Chondrocyte (in vitro differentiated cells): ENCODE results near the gene JAK3. TPM values are rescaled to one million over a fixed set of nuclear protein-coding genes. Genes with fewer than 3 reads are reported as not detected.

Source experiments
- DNase-seq: peaks from one replicate; pipeline ENCODE4 v3.0.0; 2021; ENCODE audit warnings: mixed read lengths, low spot score
- H3K27ac Mint-ChIP-seq: one replicate; pipeline ENCODE4 v1.8.0; 2021; ENCODE audit warnings: mild to moderate bottlenecking, moderate library complexity, mixed read lengths; ENCODE audit not compliant: unreplicated experiment
- H3K27me3 Mint-ChIP-seq: 2 replicates; pipeline ENCODE4 v1.8.0; 2021; ENCODE audit warnings: low read depth, mixed read lengths
- H3K36me3 Mint-ChIP-seq: 2 replicates; pipeline ENCODE4 v1.8.0; 2021; ENCODE audit warnings: low read depth, mixed read lengths
- H3K4me1 Mint-ChIP-seq: 2 replicates; pipeline ENCODE4 v1.8.0; 2021; ENCODE audit warnings: low read depth, mild to moderate bottlenecking, mixed read lengths
- H3K4me3 Mint-ChIP-seq: one replicate; pipeline ENCODE4 v1.8.0; 2021; ENCODE audit warnings: mild to moderate bottlenecking, moderate library complexity, mixed read lengths; ENCODE audit not compliant: unreplicated experiment
- H3K9me3 Mint-ChIP-seq: 2 replicates; pipeline ENCODE4 v1.8.0; 2021; ENCODE audit warnings: low read depth, mixed read lengths
- CTCF ChIP-seq: fragments of 200-600 bp; sonication (generic); IDR thresholded peaks from 2 replicates; pipeline ENCODE4 v1.5.0; 2021; ENCODE audit warnings: antibody characterized with exemption, mild to moderate bottlenecking, moderate library complexity
- total RNA-seq: library from RNA; stranded (reverse); gene quantifications from 3 replicates; pipeline ENCODE4 v1.2.1, GENCODE V29; 2021

Gene JAK3
- total RNA-seq, 1 donor from 2014 or later, result 7.7 TPM

GRCh38 chr19:17817668-17818363 lies 30.0 kb downstream of the JAK3 start:
- no peak for TF ChIP-seq CTCF
- H3K4me3 Mint-ChIP-seq, result no peak overlapping the region
- no peaks in the 10 kb centered on the region for H3K9me3 Mint-ChIP-seq

GRCh38 chr19:17812099-17812498 lies 35.7 kb downstream of the JAK3 start:
- H3K4me3 Mint-ChIP-seq, result no peak overlapping the region
- H3K27ac Mint-ChIP-seq, result no peak overlapping the region
- DNase-seq, result no peak
- H3K27me3 Mint-ChIP-seq, result peaks cover 23% of the 10 kb centered on the region
- TF ChIP-seq CTCF, result no peak
- H3K36me3 Mint-ChIP-seq, result peaks cover 2% of the 10 kb centered on the region
- no peaks in the 10 kb centered on the region for H3K4me1 Mint-ChIP-seq
- no peaks in the 10 kb centered on the region for H3K9me3 Mint-ChIP-seq

More at GRCh38 chr19:17817668-17818363, 30.0 kb downstream of the JAK3 start:
- Mint-ChIP-seq H3K27me3 (peaks cover 5% of the 10 kb centered on the region), H3K4me1 (no peaks in the 10 kb centered on the region), H3K36me3 (no peaks in the 10 kb centered on the region), H3K27ac (no peak overlapping the region)
- no peak for DNase-seq

GRCh38 chr19:17811681-17812080 lies 36.1 kb downstream of the JAK3 start:
- H3K9me3 Mint-ChIP-seq, result no peaks in the 10 kb centered on the region
- no peak for TF ChIP-seq CTCF
- H3K36me3 Mint-ChIP-seq, result peaks cover 2% of the 10 kb centered on the region
- peaks cover 23% of the 10 kb centered on the region for H3K27me3 Mint-ChIP-seq
- no peak overlapping the region for H3K27ac Mint-ChIP-seq
- DNase-seq, result no peak
- no peak overlapping the region for H3K4me3 Mint-ChIP-seq
- H3K4me1 Mint-ChIP-seq, result no peaks in the 10 kb centered on the region

- Mint-ChIP-seq H3K27ac (no peak overlapping the region), H3K4me1 (no peaks in the 10 kb centered on the region), H3K27me3 (peaks cover 23% of the 10 kb centered on the region), H3K36me3 (peaks cover 2% of the 10 kb centered on the region), H3K4me3 (no peak overlapping the region), H3K9me3 (no peaks in the 10 kb centered on the region)
- TF ChIP-seq CTCF, result no peak
- DNase-seq, result no peak
Measured at GRCh38 chr19:17811103-17811502, 36.7 kb downstream of the JAK3 start.

- H3K9me3 Mint-ChIP-seq, result no peaks in the 10 kb centered on the region
- no peak for TF ChIP-seq CTCF
- peaks cover 35% of the 10 kb centered on the region for H3K27me3 Mint-ChIP-seq
- H3K4me1 Mint-ChIP-seq, result no peaks in the 10 kb centered on the region
- no peak for DNase-seq
- H3K27ac Mint-ChIP-seq, result no peak overlapping the region
- H3K4me3 Mint-ChIP-seq, result no peak overlapping the region
- H3K36me3 Mint-ChIP-seq, result peaks cover 2% of the 10 kb centered on the region
Measured at GRCh38 chr19:17807731-17808316, 40.0 kb downstream of the JAK3 start.
